Mesodermal cell (in vitro differentiated cells): ENCODE results near the gene SCPEP1.
"Not testable (repeated sequence)": the region's sequence is repeated elsewhere in the genome, so short reads cannot be mapped to it uniquely, and the experiment has no call there.

Source experiments
- H3K27ac ChIP-seq: 2 replicates; pipeline ENCODE4 v1.7.0; 2013; ENCODE audit warnings: mild to moderate bottlenecking, low read depth, low read length, moderate library complexity; ENCODE audit not compliant: severe bottlenecking
- H3K36me3 ChIP-seq: 2 replicates; pipeline ENCODE4 v1.7.1; 2013; ENCODE audit warnings: mild to moderate bottlenecking, low read length, moderate library complexity; ENCODE audit not compliant: control insufficient read depth, insufficient read depth
- H3K4me1 ChIP-seq: one replicate; pipeline ENCODE4 v1.7.1; 2013; ENCODE audit warnings: mild to moderate bottlenecking, low read length; ENCODE audit not compliant: insufficient read depth, control insufficient read depth, poor library complexity, severe bottlenecking
- H3K4me3 ChIP-seq: 2 replicates; pipeline ENCODE4 v1.7.0; 2013; ENCODE audit warnings: low read length, control low read depth, mild to moderate bottlenecking; ENCODE audit not compliant: insufficient read depth, poor library complexity, severe bottlenecking; ENCODE audit errors: extremely low read depth
- H3K9me3 ChIP-seq: 2 replicates; pipeline ENCODE4 v1.7.1; 2013; ENCODE audit warnings: mild to moderate bottlenecking, low read length, moderate library complexity; ENCODE audit not compliant: control insufficient read depth
- WGBS, 2 experiments: methylation state at CpG; one replicate each; pipeline ENCODE4 v1.1.5; 2013; ENCODE audit warnings: missing lambda C conversion rate in 2 of 2; ENCODE audit not compliant: insufficient coverage in 2 of 2; 5-methylcytosine and 5-hydroxymethylcytosine counted together

Gene SCPEP1

GRCh38 chr17:56965681-56966080, 12.2 kb upstream of the SCPEP1 start:
- H3K27ac ChIP-seq, H3K4me3 ChIP-seq, H3K9me3 ChIP-seq, H3K4me1 ChIP-seq, H3K36me3 ChIP-seq: not testable (repeated sequence)
- 86 to 98% methylated on average over 5 of the region's 6 CpGs for WGBS, 2 experiments

GRCh38 chr17:56966338-56966737, 11.6 kb upstream of the SCPEP1 start:
- Histone ChIP-seq H3K9me3 (peaks cover 6% of the 10 kb centered on the region), H3K27ac (no peak overlapping the region), H3K4me1 (no peaks in the 10 kb centered on the region), H3K36me3 (no peaks in the 10 kb centered on the region), H3K4me3 (no peak overlapping the region)
- WGBS, 2 experiments = 85 to 89% methylated on average over 5 of the region's 5 CpGs

- Histone ChIP-seq H3K27ac (no peak overlapping the region), H3K4me1 (no peaks in the 10 kb centered on the region), H3K9me3 (peaks cover 17% of the 10 kb centered on the region), H3K4me3 (no peak overlapping the region), H3K36me3 (no peaks in the 10 kb centered on the region)
- no CpG with 5 or more reads among the region's 1 CpG for WGBS, 2 experiments
Observed at GRCh38 chr17:56970974-56971373, 7.0 kb upstream of the SCPEP1 start.

- Histone ChIP-seq H3K27ac (no peak overlapping the region), H3K4me3 (no peak overlapping the region), H3K9me3 (peaks cover 17% of the 10 kb centered on the region), H3K36me3 (no peaks in the 10 kb centered on the region), H3K4me1 (no peaks in the 10 kb centered on the region)
- WGBS, 2 experiments = 86 to 91% methylated on average over 1 to 2 of the region's 7 CpGs
Observed at GRCh38 chr17:56972111-56972730, 5.7 kb upstream of the SCPEP1 start.

GRCh38 chr17:56973520-56973919, 4.4 kb upstream of the SCPEP1 start:
- Histone ChIP-seq H3K4me1 (no peaks in the 10 kb centered on the region), H3K9me3 (peaks cover 17% of the 10 kb centered on the region), H3K4me3 (no peak overlapping the region), H3K27ac (no peak overlapping the region), H3K36me3 (no peaks in the 10 kb centered on the region)
- 96% methylated on average over 6 to 7 of the region's 7 CpGs for WGBS, 2 experiments

- WGBS, 2 experiments = 78% methylated on average over 2 of the region's 2 CpGs; no CpG with 5 or more reads in 1 of the 2 experiments
- H3K27ac ChIP-seq = no peak overlapping the region
- H3K4me1 ChIP-seq = peaks cover 2% of the 10 kb centered on the region
- no peak overlapping the region for H3K4me3 ChIP-seq
- no peaks in the 10 kb centered on the region for H3K36me3 ChIP-seq
- peaks cover 17% of the 10 kb centered on the region for H3K9me3 ChIP-seq
Observed at GRCh38 chr17:56974055-56974454, 3.9 kb upstream of the SCPEP1 start.

GRCh38 chr17:56975656-56976055, 2.3 kb upstream of the SCPEP1 start:
- Histone ChIP-seq H3K4me3 (no peak overlapping the region), H3K36me3 (no peaks in the 10 kb centered on the region), H3K27ac (no peak overlapping the region), H3K4me1 (peaks cover 5% of the 10 kb centered on the region), H3K9me3 (peaks cover 16% of the 10 kb centered on the region)
- 80 to 100% methylated on average over 1 of the region's 2 CpGs for WGBS, 2 experiments

GRCh38 chr17:56976941-56977608, 856 bp upstream of the SCPEP1 start:
- 77 to 81% methylated on average over 4 to 6 of the region's 11 CpGs for WGBS, 2 experiments
- H3K4me3 ChIP-seq = peak overlapping the region; percentile 46
- H3K9me3 ChIP-seq = peaks cover 4% of the 10 kb centered on the region
- no peak overlapping the region for H3K27ac ChIP-seq
- H3K36me3 ChIP-seq = no peaks in the 10 kb centered on the region
- H3K4me1 ChIP-seq = peaks cover 5% of the 10 kb centered on the region

- WGBS, 2 experiments = 61 to 74% methylated on average over 5 to 6 of the region's 11 CpGs
- H3K4me3 ChIP-seq = peak overlapping the region; percentile 46
- H3K36me3 ChIP-seq = no peaks in the 10 kb centered on the region
- H3K4me1 ChIP-seq = peaks cover 5% of the 10 kb centered on the region
- H3K9me3 ChIP-seq = no peaks in the 10 kb centered on the region
- H3K27ac ChIP-seq = no peak overlapping the region
Observed at GRCh38 chr17:56978441-56979090, 635 bp downstream of the SCPEP1 start.

- Histone ChIP-seq H3K4me1 (peaks cover 5% of the 10 kb centered on the region), H3K36me3 (no peaks in the 10 kb centered on the region), H3K9me3 (no peaks in the 10 kb centered on the region), H3K27ac (no peak overlapping the region), H3K4me3 (no peak overlapping the region)
- 67% methylated on average over 1 of the region's 3 CpGs; no CpG with 5 or more reads in 1 of the 2 experiments for WGBS, 2 experiments
Observed at GRCh38 chr17:56979091-56979480, 1.2 kb downstream of the SCPEP1 start.

GRCh38 chr17:56980526-56980925, 2.6 kb downstream of the SCPEP1 start:
- not testable (repeated sequence) for H3K27ac ChIP-seq, H3K4me3 ChIP-seq, H3K4me1 ChIP-seq, H3K36me3 ChIP-seq, H3K9me3 ChIP-seq
- WGBS, 2 experiments = 92% methylated on average over 2 of the region's 12 CpGs; no CpG with 5 or more reads in 1 of the 2 experiments
